Retina (tissue), 1 donor: ENCODE results near the gene PRM1.

Experiments used
- DNase-seq: peaks from one replicate; pipeline ENCODE4 v3.0.0-alpha.2; 2016

The PRM1 gene

GRCh38 chr16:11232852-11233726 lies 48.0 kb downstream of the PRM1 start:
- peak; percentile 39 for DNase-seq

- no peak for DNase-seq
These were observed 48.8 kb downstream of the PRM1 start for GRCh38 chr16:11232302-11232851.

- DNase-seq = no peak
These were observed 49.7 kb downstream of the PRM1 start for GRCh38 chr16:11231367-11231970.
